GM12878 (cell line): ENCODE measurements around the gene GVQW3. TPM values are rescaled to one million over a fixed set of nuclear protein-coding genes. Genes with fewer than 3 reads are reported as not detected.

Experiments used
- ATAC-seq: fragments of 200-7000 bp; cut with Tn5 transposase; 3 replicates; pipeline ENCODE4 v1.9.1; 2020; ENCODE audit warnings: mild to moderate bottlenecking, moderate library complexity
- BruUV-seq: library from RNA; stranded (reverse); fragments of 400-500 nt; replicated peaks from 2 replicates; lab custom pipeline; 2021; lab: Mats Ljungman, UMichigan
- CTCF ChIA-PET: fragments of 300-600 bp; sonication (Branson Sonifier 250); formaldehyde crosslinking; extraction: SDS; loops from one replicate; lab custom pipeline; 2021; ENCODE audit warnings: inconsistent platforms; lab: Yijun Ruan, JAX
- POLR2A ChIA-PET: fragments of 350-600 bp; formaldehyde crosslinking; extraction: SDS; loops from one replicate; lab custom pipeline; 2021; ENCODE audit warnings: inconsistent platforms; lab: Charles Lee
- RAD21 ChIA-PET: fragments of 300-600 bp; sonication (Branson Sonifier 250); formaldehyde crosslinking; loops from one replicate; lab custom pipeline; 2023; ENCODE audit warnings: antibody characterized with exemption; ENCODE audit not compliant: unreplicated experiment; lab: Charles Lee
- SMC1A ChIA-PET: fragments of 300-600 bp; sonication (Branson Sonifier 250); formaldehyde crosslinking; loops from one replicate; lab custom pipeline; 2023; ENCODE audit not compliant: unreplicated experiment, uncharacterized antibody; lab: Charles Lee
- DNase-seq: peaks from one replicate; pipeline ENCODE4 v3.0.0-alpha.2; 2011; ENCODE audit warnings: low read depth, low spot score
- FAIRE-seq: peaks from 3 replicates; lab custom pipeline; 2011; peaks lifted over from hg19 to GRCh38; lab: Jason Lieb, UNC
- H2AFZ ChIP-seq: 2 replicates; pipeline ENCODE4 v1.6.0; 2011; ENCODE audit warnings: low read depth, low read length, control low read depth; ENCODE audit not compliant: control insufficient read depth
- H3K27ac ChIP-seq: 2 replicates; pipeline ENCODE4 v1.5.1; 2011; ENCODE audit warnings: control low read depth; ENCODE audit not compliant: control insufficient read depth, insufficient read depth
- H3K27me3 ChIP-seq, 2 experiments: replicated peaks in 1 of 2; 2 replicates each; pipeline versions ENCODE4 v1.6.0 to v1.6.1; 2011; ENCODE audit warnings: low read length in 1 of 2; ENCODE audit not compliant: control insufficient read depth in 2 of 2, insufficient read depth in 2 of 2
- H3K36me3 ChIP-seq, 2 experiments: 2 replicates each; pipeline ENCODE4 v1.5.1; 2011; ENCODE audit warnings: low read length in 1 of 2; ENCODE audit not compliant: control insufficient read depth in 2 of 2, insufficient read depth in 2 of 2
- H3K4me1 ChIP-seq: 2 replicates; pipeline ENCODE4 v1.6.1; 2011; ENCODE audit warnings: mild to moderate bottlenecking, low read length, moderate library complexity, mixed read lengths; ENCODE audit not compliant: control insufficient read depth, insufficient read depth
- H3K4me2 ChIP-seq: 2 replicates; pipeline ENCODE4 v1.6.0; 2011; ENCODE audit warnings: control low read depth; ENCODE audit not compliant: control insufficient read depth, insufficient read depth
- H3K4me3 ChIP-seq: fragments of 200-600 bp; sonication (generic); 2 replicates; pipeline ENCODE4 v1.5.1; 2016
- H3K79me2 ChIP-seq: 2 replicates; pipeline ENCODE4 v1.6.0; 2011; ENCODE audit warnings: low read length; ENCODE audit not compliant: control insufficient read depth, insufficient read depth
- H3K9ac ChIP-seq: 2 replicates; pipeline ENCODE4 v1.8.0; 2011; ENCODE audit warnings: low read length, control low read depth, mixed read lengths; ENCODE audit not compliant: control insufficient read depth, insufficient read depth
- H3K9me3 ChIP-seq: replicated peaks from 3 replicates; pipeline ENCODE4 v1.5.1; 2011; ENCODE audit warnings: mild to moderate bottlenecking, low read length; ENCODE audit not compliant: control insufficient read depth, insufficient read depth
- H4K20me1 ChIP-seq: 2 replicates; pipeline ENCODE4 v1.6.0; 2011; ENCODE audit not compliant: control insufficient read depth, insufficient read depth
- ATF3 ChIP-seq: IDR thresholded peaks from 2 replicates; pipeline ENCODE4 v1.6.1; 2011; ENCODE audit warnings: low read depth, mild to moderate bottlenecking, low read length, moderate library complexity, borderline replicate concordance; ENCODE audit errors: extremely low read depth
- BCL11A ChIP-seq: IDR thresholded peaks from 2 replicates; pipeline ENCODE4 v1.6.1; 2011; ENCODE audit warnings: low read depth, low read length
- BMI1 ChIP-seq: fragments of 450-650 bp; IDR thresholded peaks from 2 replicates; pipeline ENCODE4 v1.6.1; 2016; ENCODE audit warnings: mild to moderate bottlenecking, moderate library complexity, borderline replicate concordance
- JUNB ChIP-seq: IDR thresholded peaks from 2 replicates; pipeline ENCODE4 v1.6.1; 2016; ENCODE audit warnings: antibody characterized with exemption, mild to moderate bottlenecking
- SKIL ChIP-seq: fragments of 450-650 bp; IDR thresholded peaks from 2 replicates; pipeline ENCODE4 v1.6.1; 2017; ENCODE audit warnings: mild to moderate bottlenecking, low read depth, inconsistent platforms; ENCODE audit not compliant: poor library complexity, severe bottlenecking
- ZBED1 ChIP-seq: IDR thresholded peaks from 2 replicates; pipeline ENCODE4 v1.6.1; 2016; ENCODE audit warnings: borderline replicate concordance
- ZNF592 ChIP-seq: fragments of 450-650 bp; IDR thresholded peaks from 2 replicates; pipeline ENCODE4 v1.6.1; 2017; ENCODE audit warnings: mild to moderate bottlenecking, moderate library complexity
- WGBS: methylation state at CpG from one replicate; pipeline ENCODE4 v1.1.6; 2016; ENCODE audit warnings: low lambda C conversion rate; ENCODE audit not compliant: insufficient replicate concordance, insufficient coverage; ENCODE audit errors: missing lambda C conversion rate; 5-methylcytosine and 5-hydroxymethylcytosine counted together
- in situ Hi-C: fragments of 300-500 bp; cut with MboI; formaldehyde crosslinking; loops from 9 replicates; pipeline ENCODE4 v1.14.3; 2018; ENCODE audit warnings: mixed read lengths
- intact Hi-C: fragments of 100-400 bp; cut with micrococcal nuclease; formaldehyde crosslinking; loops from one replicate; pipeline ENCODE4 v1.14.2; 2022; ENCODE audit not compliant: unreplicated experiment
- polyA plus RNA-seq, 11 experiments: library from polyadenylated mRNA; depleted of rRNA in 4 of 11; unstranded in 6 of 11; stranded (reverse) in 5 of 11; fragments of >200 nt; fragmentation: Nextera tagmentation in 4 of 11; fragmentation: Illumina TruSeq in 1 of 11; extraction: Ambion mirVana in 4 of 11; extraction: Trizol in 1 of 11; gene quantifications; 1 replicate in 1 of 11; 2 replicates in 10 of 11; pipeline versions ENCODE4 v1.2.1 to v1.2.3, GENCODE V29; 2011 to 2016; ENCODE audit warnings: inconsistent platforms in 2 of 11, missing spikeins in 2 of 11, low read depth in 1 of 11
- total RNA-seq, 4 experiments: library from RNA; depleted of rRNA in 3 of 4; stranded (reverse); fragments of >200 nt in 3 of 4; fragmentation: Illumina TruSeq in 1 of 4; extraction: Trizol in 1 of 4; gene quantifications; 2 replicates each; pipeline versions ENCODE4 v1.2.1 to v1.2.3, GENCODE V29; 2013 to 2021

The GVQW3 gene
- total and polyA plus RNA-seq, 10 of the 15 experiments (the other 5 are each of a cell fraction or from before 2014, with no cell fraction given): 0.13 to 3.3 (median 1.7) TPM

- H4K20me1 ChIP-seq: no peaks in the 10 kb centered on the region
- ChIA-PET CTCF (no interaction called here), POLR2A (no interaction called here)
- H3K4me1 ChIP-seq: no peaks in the 10 kb centered on the region
- H3K4me2 ChIP-seq: no peak overlapping the region
- FAIRE-seq (no peak), DNase-seq (no peak)
- no TSS peak for BruUV-seq
- in situ Hi-C loops: no loop called here
- no peaks in the 10 kb centered on the region for H3K27me3 ChIP-seq
- TF ChIP-seq SKIL: no peak
- TF ChIP-seq, all 136 proteins: peak for 0
- 69% methylated on average over 7 of the region's 7 CpGs for WGBS
- RAD21 ChIA-PET: no interaction called here
- SMC1A ChIA-PET: interaction anchor here (1.1 kb wide), 1 partner anchor 51 kb away, joined by 3 read pairs; no protein-coding TSS in a partner anchor
- Histone ChIP-seq H2AFZ (no peak overlapping the region), H3K9ac (no peak overlapping the region), H3K27ac (no peak overlapping the region), H3K36me3 (no peaks in the 10 kb centered on the region), H3K9me3 (no peaks in the 10 kb centered on the region), H3K4me3 (no peak overlapping the region), H3K79me2 (no peaks in the 10 kb centered on the region)
- intact Hi-C loops: no loop called here
- no peak for ATAC-seq
These were observed 10.8 kb downstream of the GVQW3 start for GRCh38 chr11:76391811-76392475.

GRCh38 chr11:76392870-76393269 is 11.7 kb downstream of the GVQW3 start:
- H4K20me1 ChIP-seq: no peaks in the 10 kb centered on the region
- in situ Hi-C loops: no loop called here
- ChIA-PET POLR2A (no interaction called here), SMC1A (no interaction called here), RAD21 (no interaction called here), CTCF (no interaction called here)
- no peak overlapping the region for H3K4me2 ChIP-seq
- H3K36me3 ChIP-seq: no peaks in the 10 kb centered on the region
- no peak overlapping the region for H3K27ac ChIP-seq
- intact Hi-C loops: no loop called here
- H3K4me3 ChIP-seq: no peak overlapping the region
- ATAC-seq (no peak), DNase-seq (no peak), FAIRE-seq (no peak)
- no peaks in the 10 kb centered on the region for H3K9me3 ChIP-seq
- BruUV-seq: no TSS peak
- no peaks in the 10 kb centered on the region for H3K4me1 ChIP-seq
- no peak overlapping the region for H3K9ac ChIP-seq
- no peaks in the 10 kb centered on the region for H3K79me2 ChIP-seq
- H2AFZ ChIP-seq: no peak overlapping the region
- WGBS: 95% methylated on average over 1 of the region's 1 CpG
- no peaks in the 10 kb centered on the region for H3K27me3 ChIP-seq
- TF ChIP-seq BMI1 (no peak), ATF3 (no peak), ZBED1 (no peak), JUNB (no peak), BCL11A (no peak), ZNF592 (no peak)
